Neuronal stem cell (in vitro differentiated cells): ENCODE measurements around the gene PLCG1.
A peak's percentile ranks its signal among the peaks of the same experiment; 100 is the strongest.

ENCODE experiments used
- DNase-seq: peaks from one replicate; pipeline ENCODE4 v3.0.0-alpha.2; 2013; ENCODE audit warnings: low spot score
- H2AFZ ChIP-seq: one replicate; pipeline ENCODE4 v1.6.1; 2013; ENCODE audit warnings: mild to moderate bottlenecking, low read length, inconsistent platforms
- H2AK5ac ChIP-seq: 2 replicates; pipeline ENCODE4 v1.6.1; 2013; ENCODE audit warnings: low read depth, mild to moderate bottlenecking, inconsistent platforms, low read length, moderate library complexity, mixed read lengths
- H2BK120ac ChIP-seq: 2 replicates; pipeline ENCODE4 v1.6.1; 2013; ENCODE audit warnings: low read depth, mild to moderate bottlenecking, inconsistent platforms, low read length, moderate library complexity, mixed read lengths
- H2BK12ac ChIP-seq: one replicate; pipeline ENCODE4 v1.6.1; 2013; ENCODE audit warnings: low read length, inconsistent platforms
- H2BK15ac ChIP-seq: 2 replicates; pipeline ENCODE4 v1.6.1; 2013; ENCODE audit warnings: mild to moderate bottlenecking, low read length, inconsistent platforms, mixed read lengths
- H2BK5ac ChIP-seq: one replicate; pipeline ENCODE4 v1.6.1; 2013; ENCODE audit warnings: inconsistent platforms, mild to moderate bottlenecking, low read length, moderate library complexity
- H3K14ac ChIP-seq: one replicate; pipeline ENCODE4 v1.6.1; 2013; ENCODE audit warnings: low read length, inconsistent platforms
- H3K18ac ChIP-seq: 2 replicates; pipeline ENCODE4 v1.6.1; 2013; ENCODE audit warnings: low read length, inconsistent platforms
- H3K23ac ChIP-seq: 2 replicates; pipeline ENCODE4 v1.6.1; 2013; ENCODE audit warnings: low read depth, mild to moderate bottlenecking, mixed read lengths, low read length, inconsistent platforms; ENCODE audit not compliant: poor library complexity
- H3K27ac ChIP-seq: replicated peaks from 3 replicates; pipeline ENCODE4 v1.5.1; 2013; ENCODE audit warnings: low read length, inconsistent platforms
- H3K27me3 ChIP-seq, 3 experiments: 2 replicates each; pipeline ENCODE4 v1.6.1; 2013; ENCODE audit warnings: low read length in 3 of 3, mild to moderate bottlenecking in 2 of 3, inconsistent platforms in 1 of 3, low read depth in 1 of 3, mixed read lengths in 1 of 3, moderate library complexity in 1 of 3; ENCODE audit not compliant: control insufficient read depth in 3 of 3, insufficient read depth in 3 of 3
- H3K36me3 ChIP-seq, 2 donors: replicated peaks in 1 of 2; 2 replicates each; pipeline ENCODE4 v1.6.1; 2013; ENCODE audit warnings: low read length in 2 of 2; ENCODE audit not compliant: control insufficient read depth in 2 of 2, insufficient read depth in 2 of 2
- H3K4ac ChIP-seq: 2 replicates; pipeline ENCODE4 v1.6.1; 2013; ENCODE audit warnings: inconsistent platforms, mild to moderate bottlenecking, low read length, moderate library complexity
- H3K4me1 ChIP-seq, 2 donors: 1 replicate in 1 of 2; 2 replicates in 1 of 2; pipeline ENCODE4 v1.6.1; 2013; ENCODE audit warnings: low read length in 2 of 2, low read depth in 1 of 2; ENCODE audit not compliant: control insufficient read depth in 2 of 2, insufficient read depth in 1 of 2
- H3K4me2 ChIP-seq: one replicate; pipeline ENCODE4 v1.6.1; 2013; ENCODE audit warnings: mild to moderate bottlenecking, low read length, inconsistent platforms; ENCODE audit not compliant: insufficient read depth, poor library complexity, severe bottlenecking
- H3K4me3 ChIP-seq, 2 donors: 2 replicates each; pipeline ENCODE4 v1.5.1; 2013; ENCODE audit warnings: low read length in 2 of 2, mild to moderate bottlenecking in 2 of 2, inconsistent platforms in 1 of 2, moderate library complexity in 1 of 2
- H3K79me1 ChIP-seq: one replicate; pipeline ENCODE4 v1.6.1; 2013; ENCODE audit warnings: low read depth, mild to moderate bottlenecking, inconsistent platforms, low read length, moderate library complexity
- H3K9ac ChIP-seq: one replicate; pipeline ENCODE4 v1.6.1; 2013; ENCODE audit warnings: mild to moderate bottlenecking, low read depth, low read length, inconsistent platforms; ENCODE audit not compliant: poor library complexity
- H3K9me3 ChIP-seq, 2 donors: replicated peaks in 1 of 2; 2 replicates each; pipeline versions ENCODE3 to v1.6.1; 2013; ENCODE audit warnings: low read length in 2 of 2, mild to moderate bottlenecking in 2 of 2, inconsistent platforms in 1 of 2, low read depth in 1 of 2, mixed read lengths in 1 of 2, moderate library complexity in 1 of 2; ENCODE audit not compliant: control insufficient read depth in 2 of 2, insufficient read depth in 1 of 2
- H4K8ac ChIP-seq: one replicate; pipeline ENCODE4 v1.6.1; 2013; ENCODE audit warnings: low read depth, mild to moderate bottlenecking, inconsistent platforms, low read length, moderate library complexity
- H4K91ac ChIP-seq: one replicate; pipeline ENCODE4 v1.6.1; 2013; ENCODE audit warnings: low read length, low read depth, mild to moderate bottlenecking, inconsistent platforms; ENCODE audit not compliant: poor library complexity
- WGBS, 2 donors: extraction: QIAGEN DNeasy Blood & Tissue Kit; methylation state at CpG; one replicate each; pipeline ENCODE4 v1.1.7; 2013; ENCODE audit warnings: missing lambda C conversion rate in 2 of 2, mixed read lengths in 1 of 2; ENCODE audit not compliant: insufficient read length in 2 of 2, insufficient replicate concordance in 1 of 2; ENCODE audit errors: extremely low coverage in 2 of 2; 5-methylcytosine and 5-hydroxymethylcytosine counted together

The PLCG1 gene

DNA sequence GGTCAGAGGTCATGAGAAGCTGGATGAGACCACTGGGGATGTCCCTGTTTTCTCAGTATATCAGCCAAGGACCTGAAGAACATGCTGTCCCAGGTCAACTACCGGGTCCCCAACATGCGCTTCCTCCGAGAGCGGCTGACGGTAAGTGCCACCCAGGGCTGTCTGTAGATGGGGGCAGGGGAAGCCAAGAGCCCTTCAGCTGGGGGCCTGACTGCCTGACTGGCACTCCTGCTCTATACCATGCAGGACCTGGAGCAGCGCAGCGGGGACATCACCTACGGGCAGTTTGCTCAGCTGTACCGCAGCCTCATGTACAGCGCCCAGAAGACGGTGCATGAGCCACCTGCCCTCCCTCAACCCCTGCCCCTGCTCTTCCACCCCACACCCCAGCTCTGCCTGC is 25.1 kb downstream of the PLCG1 start:
- peaks cover 0 to 2% of the 10 kb centered on the region in 2 donors for H3K9me3 ChIP-seq
- no peak overlapping the region for H3K18ac ChIP-seq
- H2BK12ac ChIP-seq = no peak overlapping the region
- no peak overlapping the region for H2BK120ac ChIP-seq
- no CpG with 5 or more reads among the region's 11 CpGs for WGBS, 2 donors
- H3K36me3 ChIP-seq = peaks cover 65 to 99% of the 10 kb centered on the region in 2 donors
- H3K79me1 ChIP-seq = peaks cover 22% of the 10 kb centered on the region
- no peak overlapping the region for H2BK5ac ChIP-seq
- no peak overlapping the region for H2AFZ ChIP-seq
- no peak overlapping the region for H3K4me2 ChIP-seq
- H4K91ac ChIP-seq = no peak overlapping the region
- no peaks in the 10 kb centered on the region for H3K27me3 ChIP-seq
- DNase-seq = no peak
- H2AK5ac ChIP-seq = no peak overlapping the region
- no peak overlapping the region for H3K4ac ChIP-seq
- no peak overlapping the region for H2BK15ac ChIP-seq
- H3K4me3 ChIP-seq = no peak overlapping the region
- H3K9ac ChIP-seq = no peak overlapping the region
- H3K27ac ChIP-seq = no peak overlapping the region
- H3K4me1 ChIP-seq = peaks cover 0 to 2% of the 10 kb centered on the region in 2 donors
- no peak overlapping the region for H4K8ac ChIP-seq
- no peak overlapping the region for H3K23ac ChIP-seq
- no peak overlapping the region for H3K14ac ChIP-seq

GRCh38 chr20:41163821-41164220 is 26.5 kb downstream of the PLCG1 start:
- H3K79me1 ChIP-seq = peaks cover 16% of the 10 kb centered on the region
- H3K9me3 ChIP-seq = peaks cover 0 to 2% of the 10 kb centered on the region in 2 donors
- H3K27me3 ChIP-seq = no peaks in the 10 kb centered on the region
- H3K23ac ChIP-seq = no peak overlapping the region
- no peak overlapping the region for H3K18ac ChIP-seq
- H2BK5ac ChIP-seq = no peak overlapping the region
- H3K4me3 ChIP-seq = no peak overlapping the region
- DNase-seq = no peak
- no peaks in the 10 kb centered on the region for H3K4me1 ChIP-seq
- no peak overlapping the region for H2BK12ac ChIP-seq
- H2AFZ ChIP-seq = no peak overlapping the region
- H3K4me2 ChIP-seq = no peak overlapping the region
- H4K91ac ChIP-seq = no peak overlapping the region
- peaks cover 77 to 100% of the 10 kb centered on the region in 2 donors for H3K36me3 ChIP-seq
- no peak overlapping the region for H3K4ac ChIP-seq
- H2BK15ac ChIP-seq = no peak overlapping the region
- no CpG with 5 or more reads among the region's 11 CpGs for WGBS, 2 donors
- H3K27ac ChIP-seq = no peak overlapping the region
- no peak overlapping the region for H3K9ac ChIP-seq
- H4K8ac ChIP-seq = no peak overlapping the region
- no peak overlapping the region for H2AK5ac ChIP-seq
- no peak overlapping the region for H3K14ac ChIP-seq
- H2BK120ac ChIP-seq = no peak overlapping the region

GRCh38 chr20:41165001-41165882 is 27.9 kb downstream of the PLCG1 start:
- no peak overlapping the region for H3K4ac ChIP-seq
- peaks cover 0 to 2% of the 10 kb centered on the region in 2 donors for H3K9me3 ChIP-seq
- no peaks in the 10 kb centered on the region for H3K27me3 ChIP-seq
- H3K27ac ChIP-seq = no peak overlapping the region
- H3K23ac ChIP-seq = peak overlapping the region; percentile 52
- H2BK12ac ChIP-seq = no peak overlapping the region
- H3K4me3 ChIP-seq = peak overlapping the region in 1 of 2 donors; percentile 12
- H2AFZ ChIP-seq = no peak overlapping the region
- H4K91ac ChIP-seq = no peak overlapping the region
- DNase-seq = no peak
- peaks cover 11% of the 10 kb centered on the region for H3K79me1 ChIP-seq
- H2AK5ac ChIP-seq = no peak overlapping the region
- no peak overlapping the region for H4K8ac ChIP-seq
- peaks cover 84 to 100% of the 10 kb centered on the region in 2 donors for H3K36me3 ChIP-seq
- peak overlapping the region; percentile 19 for H2BK5ac ChIP-seq
- no peak overlapping the region for H3K18ac ChIP-seq
- WGBS, 2 donors = no CpG with 5 or more reads among the region's 24 CpGs
- H2BK120ac ChIP-seq = no peak overlapping the region
- no peaks in the 10 kb centered on the region for H3K4me1 ChIP-seq
- no peak overlapping the region for H3K14ac ChIP-seq
- H3K4me2 ChIP-seq = no peak overlapping the region
- no peak overlapping the region for H2BK15ac ChIP-seq
- H3K9ac ChIP-seq = no peak overlapping the region

DNA sequence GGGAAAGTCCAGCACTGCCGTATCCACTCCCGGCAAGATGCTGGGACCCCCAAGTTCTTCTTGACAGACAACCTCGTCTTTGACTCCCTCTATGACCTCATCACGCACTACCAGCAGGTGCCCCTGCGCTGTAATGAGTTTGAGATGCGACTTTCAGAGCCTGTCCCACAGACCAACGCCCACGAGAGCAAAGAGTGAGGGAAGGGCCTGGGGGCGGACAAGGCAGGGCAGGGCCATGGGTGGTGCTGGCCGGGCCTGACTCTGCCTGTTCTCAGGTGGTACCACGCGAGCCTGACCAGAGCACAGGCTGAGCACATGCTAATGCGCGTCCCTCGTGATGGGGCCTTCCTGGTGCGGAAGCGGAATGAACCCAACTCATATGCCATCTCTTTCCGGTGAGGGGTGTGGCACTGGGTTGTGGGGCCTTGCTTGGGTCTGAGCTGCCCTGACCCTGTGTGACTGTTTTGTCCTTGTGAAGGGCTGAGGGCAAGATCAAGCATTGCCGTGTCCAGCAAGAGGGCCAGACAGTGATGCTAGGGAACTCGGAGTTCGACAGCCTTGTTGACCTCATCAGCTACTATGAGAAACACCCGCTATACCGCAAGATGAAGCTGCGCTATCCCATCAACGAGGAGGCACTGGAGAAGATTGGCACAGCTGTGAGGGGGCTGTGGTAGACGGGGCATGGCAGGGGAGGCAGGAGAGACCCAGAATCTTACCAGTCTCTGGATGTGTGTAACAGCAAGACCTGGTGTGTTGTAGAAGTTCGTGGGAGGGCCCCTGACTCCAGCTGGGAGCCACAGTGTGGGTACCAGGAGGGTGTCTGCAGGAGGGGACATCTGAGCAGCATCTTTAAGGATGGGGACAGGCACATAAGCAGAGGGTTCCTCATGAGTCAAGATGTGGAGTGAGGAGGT is 29.1 kb downstream of the PLCG1 start:
- Histone ChIP-seq H3K9ac (no peak overlapping the region), H2AFZ (no peak overlapping the region), H3K23ac (no peak overlapping the region), H3K4ac (no peak overlapping the region), H3K18ac (no peak overlapping the region), H4K8ac (no peak overlapping the region), H3K9me3 (peaks cover 0 to 2% of the 10 kb centered on the region in 2 donors), H2BK15ac (no peak overlapping the region), H3K4me2 (no peak overlapping the region), H2BK12ac (no peak overlapping the region), H3K14ac (no peak overlapping the region), H3K79me1 (peaks cover 11% of the 10 kb centered on the region), H3K27me3 (no peaks in the 10 kb centered on the region), H4K91ac (no peak overlapping the region), H2BK5ac (no peak overlapping the region), H2AK5ac (no peak overlapping the region), H3K4me3 (no peak overlapping the region), H2BK120ac (no peak overlapping the region), H3K4me1 (no peaks in the 10 kb centered on the region), H3K27ac (no peak overlapping the region), H3K36me3 (peaks cover 87 to 98% of the 10 kb centered on the region in 2 donors)
- WGBS, 2 donors = no CpG with 5 or more reads among the region's 27 CpGs
- DNase-seq = no peak
